ENCODE measurements around the gene FIZ1.

GRCh38 chr19:55633861-55634260 lies 34.5 kb upstream of the FIZ1 start:
- TF ChIP-seq HDGF (IDR thresholded peaks at IDR 0.05; ENCODE audit: borderline replicate concordance) = no peak
- no peak for TF ChIP-seq SP1 (IDR thresholded peaks at IDR 0.05)
- no peak for TF ChIP-seq FOXM1 (IDR thresholded peaks at IDR 0.05; ENCODE audit: borderline replicate concordance)
- TF ChIP-seq FOXA1 (IDR thresholded peaks at IDR 0.05) = no peak
- TF ChIP-seq BHLHE40 (IDR thresholded peaks at IDR 0.05; ENCODE audit: borderline replicate concordance) = no peak
- no peak for TF ChIP-seq ARNT (IDR thresholded peaks at IDR 0.05)
- no peak for TF ChIP-seq SUZ12 (IDR thresholded peaks at IDR 0.05)
- TF ChIP-seq ZNF384 (IDR thresholded peaks at IDR 0.05) = no peak
- no peak for TF ChIP-seq TARDBP (IDR thresholded peaks at IDR 0.05)
- TF ChIP-seq ELF4 (IDR thresholded peaks at IDR 0.05) = no peak
- no peak for TF ChIP-seq NFRKB (IDR thresholded peaks at IDR 0.05)

All from HEK293T (cell line).